Type B pancreatic cell (in vitro differentiated cells): ENCODE results near the gene CCDC183. TPM values are rescaled to one million over a fixed set of nuclear protein-coding genes. Genes with fewer than 3 reads are reported as not detected.
A peak's percentile ranks its signal among the peaks of the same experiment; 100 is the strongest.
"Not testable (repeated sequence)": the region's sequence is repeated elsewhere in the genome, so short reads cannot be mapped to it uniquely, and the experiment has no call there.

Experiments used
- DNase-seq: peaks from one replicate; pipeline ENCODE4 v3.0.0; 2021; ENCODE audit warnings: mixed read lengths; ENCODE audit not compliant: unreplicated experiment; ENCODE audit errors: extremely low spot score
- H3K27ac Mint-ChIP-seq: 2 replicates; pipeline ENCODE4 v1.8.0; 2021; ENCODE audit warnings: mild to moderate bottlenecking, mixed read lengths
- H3K27me3 Mint-ChIP-seq: 2 replicates; pipeline ENCODE4 v1.8.0; 2021; ENCODE audit warnings: mixed read lengths
- H3K36me3 Mint-ChIP-seq: 2 replicates; pipeline ENCODE4 v1.8.0; 2021; ENCODE audit warnings: mixed read lengths
- H3K4me1 Mint-ChIP-seq: one replicate; pipeline ENCODE4 v1.8.0; 2021; ENCODE audit warnings: mixed read lengths; ENCODE audit not compliant: unreplicated experiment
- H3K4me3 Mint-ChIP-seq: 2 replicates; pipeline ENCODE4 v1.8.0; 2021; ENCODE audit warnings: mild to moderate bottlenecking, mixed read lengths
- H3K9me3 Mint-ChIP-seq: 2 replicates; pipeline ENCODE4 v1.8.0; 2021; ENCODE audit warnings: mixed read lengths
- total RNA-seq: library from RNA; stranded (reverse); gene quantifications from 2 replicates; pipeline ENCODE4 v1.2.1, GENCODE V29; 2021; ENCODE audit warnings: low replicate concordance
- TF ChIP-seq, protein P1 (sequence below): fragments of 200-600 bp; sonication (generic); conservative IDR thresholded peaks from 2 replicates; pipeline ENCODE4 v1.5.0; 2021; ENCODE audit warnings: antibody characterized with exemption, mild to moderate bottlenecking

The CCDC183 gene
- total RNA-seq, 1 donor from 2014 or later = 2.9 TPM

DNA sequence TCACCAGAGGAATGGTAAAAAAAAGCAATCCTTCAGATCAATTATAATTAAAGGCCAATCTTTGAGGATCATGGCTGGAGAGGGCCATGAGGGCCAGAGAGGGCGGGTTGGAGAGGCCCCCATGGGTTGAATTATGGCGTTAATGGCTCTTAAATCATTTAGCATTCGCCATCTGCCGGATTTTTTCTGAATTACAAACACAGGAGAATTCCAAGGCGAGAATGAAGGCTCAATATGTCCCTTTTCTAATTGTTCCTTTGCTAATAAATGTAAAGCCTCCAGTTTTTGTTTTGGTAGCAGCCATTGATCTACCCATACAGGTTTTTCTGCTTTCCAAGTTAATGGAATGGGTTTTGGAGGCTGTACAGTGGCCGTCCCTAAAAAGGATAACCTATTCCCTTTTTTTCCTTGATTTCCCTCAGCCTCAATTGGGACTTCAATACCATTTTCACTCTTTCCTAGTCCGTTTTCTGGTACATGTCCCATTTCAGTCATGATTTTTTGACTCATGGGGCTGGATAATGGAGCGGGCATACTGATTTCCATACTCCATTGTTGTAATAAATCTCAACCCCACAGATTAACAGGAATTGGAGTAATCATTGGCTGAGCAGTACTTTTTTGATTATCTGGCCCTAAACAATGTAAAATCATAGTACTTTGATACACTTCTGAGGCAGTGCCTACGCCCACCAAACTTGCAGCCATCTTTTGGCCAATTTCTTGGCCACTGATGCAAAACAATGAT, 11.7 kb upstream of the CCDC183 start:
- H3K27ac Mint-ChIP-seq = peak overlapping the region; percentile 46
- peaks cover 37% of the 10 kb centered on the region for H3K27me3 Mint-ChIP-seq
- no peak for DNase-seq
- no peaks in the 10 kb centered on the region for H3K9me3 Mint-ChIP-seq
- H3K4me3 Mint-ChIP-seq = no peak overlapping the region
- peaks cover 28% of the 10 kb centered on the region for H3K4me1 Mint-ChIP-seq
- H3K36me3 Mint-ChIP-seq = no peaks in the 10 kb centered on the region
- TF ChIP-seq, protein P1, sequence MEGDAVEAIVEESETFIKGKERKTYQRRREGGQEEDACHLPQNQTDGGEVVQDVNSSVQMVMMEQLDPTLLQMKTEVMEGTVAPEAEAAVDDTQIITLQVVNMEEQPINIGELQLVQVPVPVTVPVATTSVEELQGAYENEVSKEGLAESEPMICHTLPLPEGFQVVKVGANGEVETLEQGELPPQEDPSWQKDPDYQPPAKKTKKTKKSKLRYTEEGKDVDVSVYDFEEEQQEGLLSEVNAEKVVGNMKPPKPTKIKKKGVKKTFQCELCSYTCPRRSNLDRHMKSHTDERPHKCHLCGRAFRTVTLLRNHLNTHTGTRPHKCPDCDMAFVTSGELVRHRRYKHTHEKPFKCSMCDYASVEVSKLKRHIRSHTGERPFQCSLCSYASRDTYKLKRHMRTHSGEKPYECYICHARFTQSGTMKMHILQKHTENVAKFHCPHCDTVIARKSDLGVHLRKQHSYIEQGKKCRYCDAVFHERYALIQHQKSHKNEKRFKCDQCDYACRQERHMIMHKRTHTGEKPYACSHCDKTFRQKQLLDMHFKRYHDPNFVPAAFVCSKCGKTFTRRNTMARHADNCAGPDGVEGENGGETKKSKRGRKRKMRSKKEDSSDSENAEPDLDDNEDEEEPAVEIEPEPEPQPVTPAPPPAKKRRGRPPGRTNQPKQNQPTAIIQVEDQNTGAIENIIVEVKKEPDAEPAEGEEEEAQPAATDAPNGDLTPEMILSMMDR = peak; percentile 74

DNA sequence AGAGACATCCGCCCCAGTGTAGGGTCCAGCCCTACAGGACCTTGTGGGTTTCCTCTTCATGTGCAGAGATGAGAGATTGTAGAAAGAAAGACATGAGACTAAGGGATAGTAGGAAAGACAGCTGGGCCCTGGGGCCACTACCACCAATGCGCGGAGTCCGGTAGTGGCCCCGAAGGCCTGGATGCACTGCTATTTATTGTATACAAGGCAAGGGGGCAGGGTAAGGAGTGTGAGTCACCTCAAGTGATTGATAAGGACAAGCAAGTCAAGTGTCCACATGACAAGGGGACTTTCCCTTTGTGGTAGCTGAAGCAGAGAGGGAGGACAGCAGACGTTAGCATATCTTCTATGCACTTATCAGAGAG, 11.2 kb upstream of the CCDC183 start:
- Mint-ChIP-seq H3K27me3 (peaks cover 31% of the 10 kb centered on the region), H3K4me1 (peaks cover 30% of the 10 kb centered on the region), H3K9me3 (no peaks in the 10 kb centered on the region), H3K27ac (peak overlapping the region; percentile 46), H3K36me3 (no peaks in the 10 kb centered on the region), H3K4me3 (no peak overlapping the region)
- TF ChIP-seq, protein P1 = no peak
- no peak for DNase-seq

DNA sequence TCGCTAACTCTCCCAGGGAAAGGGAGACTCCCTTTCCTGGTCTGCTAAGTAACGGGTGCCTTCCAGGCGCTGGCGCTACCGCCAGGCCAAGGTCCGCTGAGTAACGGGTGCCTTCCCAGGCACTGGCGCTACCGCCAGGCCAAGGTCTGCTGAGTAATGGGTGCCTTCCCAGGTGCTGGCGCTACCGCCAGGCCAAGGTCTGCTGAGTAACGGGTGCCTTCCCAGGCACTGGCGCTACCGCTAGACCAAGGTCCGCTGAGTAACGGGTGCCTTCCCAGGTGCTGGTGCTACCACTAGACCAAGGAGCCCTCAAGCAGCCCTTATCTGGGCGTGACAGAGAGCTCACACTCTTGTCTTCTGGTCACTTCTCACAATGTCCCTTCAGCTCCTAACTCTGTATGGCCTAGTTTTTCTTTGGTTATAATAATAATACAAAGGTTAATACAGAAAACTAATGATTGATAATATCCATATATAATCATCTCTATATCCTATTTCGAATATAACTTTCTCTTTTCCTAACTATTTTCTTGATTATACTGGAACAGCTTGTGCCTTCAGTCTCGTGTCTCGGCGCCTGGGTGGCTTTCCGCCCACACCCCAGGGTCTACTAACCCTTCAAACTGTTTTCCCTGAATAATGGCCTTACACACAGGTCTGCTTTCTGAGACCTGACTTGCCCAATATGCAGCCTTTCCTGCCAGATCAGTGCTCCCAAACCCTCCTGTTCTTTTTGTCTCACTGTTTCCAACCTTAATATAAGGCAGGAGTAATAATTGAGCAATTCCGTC, 10.4 kb upstream of the CCDC183 start:
- DNase-seq, H3K36me3 Mint-ChIP-seq, H3K9me3 Mint-ChIP-seq, H3K4me3 Mint-ChIP-seq, H3K27ac Mint-ChIP-seq: not testable (repeated sequence)
- peaks cover 30% of the 10 kb centered on the region for H3K4me1 Mint-ChIP-seq
- peaks cover 23% of the 10 kb centered on the region for H3K27me3 Mint-ChIP-seq

DNA sequence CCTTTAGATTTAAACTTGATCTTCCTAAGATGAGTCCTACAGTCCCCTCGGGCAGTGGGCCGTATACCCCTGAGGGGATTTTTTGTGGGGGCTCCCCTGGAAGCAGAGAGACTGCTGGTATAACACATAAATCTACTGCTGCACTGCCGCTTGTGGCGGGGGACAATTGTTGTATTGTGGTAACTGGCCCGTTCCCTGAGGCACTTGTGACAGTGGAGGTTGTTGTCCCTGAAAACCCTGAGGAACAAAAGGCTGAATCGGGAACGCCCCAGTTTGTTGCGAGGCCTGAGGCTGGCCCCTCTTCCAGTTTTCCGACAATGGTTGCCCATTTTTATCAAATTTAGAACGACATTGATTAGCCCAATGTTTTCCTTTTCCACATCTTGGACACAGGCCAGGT, 9.7 kb upstream of the CCDC183 start:
- Mint-ChIP-seq H3K4me3 (no peak overlapping the region), H3K27me3 (peaks cover 17% of the 10 kb centered on the region), H3K9me3 (no peaks in the 10 kb centered on the region), H3K27ac (no peak overlapping the region), H3K4me1 (peaks cover 30% of the 10 kb centered on the region), H3K36me3 (no peaks in the 10 kb centered on the region)
- DNase-seq = no peak
- TF ChIP-seq, protein P1 = no peak

DNA sequence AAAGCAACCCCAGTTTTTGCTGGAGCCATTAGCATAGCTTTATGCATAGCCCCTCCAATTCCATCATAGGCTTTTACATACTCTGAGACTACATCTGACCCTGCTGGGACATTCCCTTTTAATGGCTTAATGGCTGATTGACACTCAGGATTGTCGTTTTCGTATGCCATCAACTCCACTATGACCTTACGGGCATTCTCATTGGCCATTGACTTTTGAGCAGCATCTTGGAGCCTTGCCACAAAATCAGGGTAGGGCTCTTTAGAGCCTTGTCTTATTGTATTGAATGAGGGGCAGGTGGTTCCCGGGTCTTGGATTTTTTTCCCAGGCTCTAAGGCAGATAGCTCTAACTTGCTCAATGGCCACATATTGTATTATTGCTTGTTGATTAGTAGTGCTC, 9.2 kb upstream of the CCDC183 start:
- not testable (repeated sequence) for DNase-seq, H3K9me3 Mint-ChIP-seq, H3K36me3 Mint-ChIP-seq, H3K4me3 Mint-ChIP-seq, H3K27ac Mint-ChIP-seq
- Mint-ChIP-seq H3K27me3 (peaks cover 12% of the 10 kb centered on the region), H3K4me1 (peaks cover 30% of the 10 kb centered on the region)

DNA sequence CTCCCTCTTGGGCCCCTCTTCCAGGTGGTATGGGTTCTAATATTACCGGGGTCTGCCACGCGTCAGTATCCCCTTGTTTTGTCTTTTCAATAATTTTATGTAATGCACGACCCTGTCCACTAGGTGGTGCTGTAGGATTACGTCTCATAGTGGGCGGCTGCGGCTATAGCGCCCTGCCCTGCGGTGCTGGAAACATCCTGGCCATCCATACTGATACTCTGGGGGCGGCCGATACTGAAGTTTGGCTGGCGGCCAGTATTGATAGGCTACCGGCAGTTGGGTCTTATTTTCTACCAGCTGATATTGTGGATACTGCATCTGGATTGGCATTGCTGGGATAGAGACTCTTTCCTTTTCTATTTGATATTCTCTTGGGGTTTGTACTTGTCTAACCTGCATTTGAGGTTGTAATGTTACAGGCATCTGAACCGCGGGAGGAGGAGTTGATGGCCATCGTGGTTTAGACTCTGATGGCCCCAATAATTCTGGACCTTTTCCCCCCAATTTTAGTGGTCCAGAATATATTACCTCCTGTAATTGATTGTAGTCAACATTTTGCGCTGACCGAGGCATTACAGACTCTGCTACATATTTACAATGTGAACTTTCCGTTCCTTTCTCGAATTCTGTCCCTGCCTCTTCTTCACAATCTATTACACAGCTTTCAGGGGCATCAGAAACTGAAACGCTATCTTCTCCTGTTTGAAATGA, 8.3 kb upstream of the CCDC183 start:
- Mint-ChIP-seq H3K9me3 (no peaks in the 10 kb centered on the region), H3K36me3 (no peaks in the 10 kb centered on the region), H3K27ac (peak overlapping the region; percentile 67), H3K4me3 (peak overlapping the region; percentile 17), H3K27me3 (peaks cover 9% of the 10 kb centered on the region), H3K4me1 (peaks cover 30% of the 10 kb centered on the region)
- no peak for DNase-seq
- TF ChIP-seq, protein P1 = peak; percentile 95

DNA sequence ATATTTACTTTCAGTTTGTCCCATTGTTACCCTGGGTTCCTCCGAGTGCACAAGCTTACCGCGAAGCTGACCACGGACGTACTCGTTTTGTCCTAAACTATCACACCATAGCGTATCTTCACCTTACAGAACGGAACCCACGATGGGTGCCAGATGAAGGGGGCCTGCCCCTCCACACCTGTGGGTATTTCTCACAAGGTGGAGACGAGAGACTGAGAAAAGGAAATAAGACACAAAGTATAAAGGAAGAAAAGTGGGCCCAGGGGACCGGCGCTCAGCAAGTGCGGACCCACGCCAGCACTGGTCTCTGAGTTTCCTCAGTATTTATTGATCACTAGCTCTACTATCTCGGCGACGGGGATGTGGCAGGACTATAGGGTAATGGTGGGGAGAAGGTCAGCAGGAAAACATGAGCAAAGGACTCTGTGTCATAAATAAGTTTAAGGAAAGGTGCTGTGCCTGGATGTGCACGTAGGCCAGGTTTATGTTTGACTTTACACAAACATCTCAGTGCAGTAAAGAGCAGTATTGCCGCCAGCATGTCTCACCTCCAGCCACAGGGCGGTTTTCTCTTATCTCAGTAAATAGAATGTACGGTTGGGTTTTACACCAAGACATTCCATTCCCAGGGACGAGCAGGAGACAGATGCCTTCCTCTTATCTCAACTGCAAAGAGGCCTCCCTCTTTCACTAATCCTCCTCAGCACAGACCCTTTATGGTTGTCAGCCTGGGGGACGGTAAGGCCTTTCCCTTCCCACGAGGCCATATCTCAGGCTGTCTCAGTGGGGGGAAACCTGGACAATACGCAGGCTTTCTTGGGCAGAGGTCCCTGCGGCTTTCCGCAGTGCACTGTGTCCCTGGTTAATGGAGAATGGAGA, 7.3 kb upstream of the CCDC183 start:
- peak overlapping the region; percentile 67 for H3K27ac Mint-ChIP-seq
- H3K4me1 Mint-ChIP-seq = peaks cover 35% of the 10 kb centered on the region
- DNase-seq, H3K9me3 Mint-ChIP-seq, H3K27me3 Mint-ChIP-seq, H3K36me3 Mint-ChIP-seq: not testable (repeated sequence)
- peak overlapping the region; percentile 49 for H3K4me3 Mint-ChIP-seq
